Neural cell (in vitro differentiated cells): ENCODE data around the gene SPRR2D. TPM values are rescaled to one million over a fixed set of nuclear protein-coding genes. Genes with fewer than 3 reads are reported as not detected.

Source experiments
- H2AFZ ChIP-seq: fragments of 200-600, 300-800 bp; sonication (generic), shearing (Covaris generic); 2 replicates; pipeline ENCODE4 v1.6.0; 2014; ENCODE audit warnings: low read depth, mild to moderate bottlenecking, antibody characterized with exemption, low read length, moderate library complexity
- H3F3A ChIP-seq: fragments of 200-600 bp; shearing (Covaris generic); 2 replicates; pipeline ENCODE4 v1.6.1; 2016; ENCODE audit warnings: mild to moderate bottlenecking, moderate library complexity, mixed read lengths, antibody characterized with exemption, low read length; ENCODE audit not compliant: insufficient read depth, poor library complexity, severe bottlenecking
- H3K27ac ChIP-seq: fragments of 200-600, 300-800 bp; sonication (generic), shearing (Covaris generic); 2 replicates; pipeline ENCODE4 v1.5.1; 2014; ENCODE audit warnings: mild to moderate bottlenecking, low read length, moderate library complexity
- H3K27me3 ChIP-seq: fragments of 300-800, 200-600 bp; sonication (generic), shearing (Covaris generic); 2 replicates; pipeline ENCODE4 v1.6.0; 2014; ENCODE audit warnings: mild to moderate bottlenecking, low read depth, low read length, moderate library complexity; ENCODE audit not compliant: insufficient read depth
- H3K36me3 ChIP-seq: fragments of 300-800, 200-600 bp; sonication (generic), shearing (Covaris generic); 2 replicates; pipeline ENCODE4 v1.5.1; 2014; ENCODE audit warnings: mild to moderate bottlenecking, antibody characterized with exemption, low read length, moderate library complexity; ENCODE audit not compliant: insufficient read depth
- H3K4me2 ChIP-seq: fragments of 300-800, 200-600 bp; sonication (generic), shearing (Covaris generic); 2 replicates; pipeline ENCODE4 v1.6.0; 2014; ENCODE audit warnings: mild to moderate bottlenecking, low read length
- H3K4me3 ChIP-seq: fragments of 300-800, 200-600 bp; sonication (generic), shearing (Covaris generic); 2 replicates; pipeline ENCODE4 v1.5.1; 2014; ENCODE audit warnings: mild to moderate bottlenecking, low read length, moderate library complexity
- H3K79me2 ChIP-seq: fragments of 200-600 bp; shearing (Covaris generic); replicated peaks from 2 replicates; pipeline ENCODE4 v1.6.0; 2014; ENCODE audit warnings: mild to moderate bottlenecking, low read length, moderate library complexity; ENCODE audit not compliant: insufficient read depth
- H3K9ac ChIP-seq: fragments of 300-800, 200-600 bp; sonication (generic), shearing (Covaris generic); 2 replicates; pipeline ENCODE4 v1.6.1; 2016; ENCODE audit warnings: mild to moderate bottlenecking, low read length, mixed read lengths
- H3K9me2 ChIP-seq: fragments of 200-600 bp; shearing (Covaris generic); 2 replicates; pipeline ENCODE4 v1.6.1; 2016; ENCODE audit warnings: mild to moderate bottlenecking, low read length, mixed read lengths; ENCODE audit not compliant: insufficient read depth
- H3K9me3 ChIP-seq: fragments of 200-600, 300-800 bp; sonication (generic), shearing (Covaris generic); 2 replicates; pipeline ENCODE4 v1.6.1; 2016; ENCODE audit warnings: mild to moderate bottlenecking, mixed run types, low read length, moderate library complexity, mixed read lengths
- H4K20me1 ChIP-seq: fragments of 200-600 bp; shearing (Covaris generic); 2 replicates; pipeline ENCODE4 v1.6.1; 2016; ENCODE audit warnings: mild to moderate bottlenecking, mixed run types; ENCODE audit not compliant: insufficient read depth
- CTCF ChIP-seq: fragments of 450-650 bp; IDR thresholded peaks from 2 replicates; pipeline ENCODE4 v1.5.1; 2014; ENCODE audit warnings: antibody characterized with exemption, mild to moderate bottlenecking, moderate library complexity; ENCODE audit not compliant: poor library complexity, severe bottlenecking
- EP300 ChIP-seq: fragments of 450-650 bp; conservative IDR thresholded peaks from 2 replicates; pipeline ENCODE4 v1.6.1; 2014; ENCODE audit warnings: antibody characterized with exemption, mild to moderate bottlenecking, moderate library complexity; ENCODE audit not compliant: poor library complexity, severe bottlenecking
- EZH2 ChIP-seq: fragments of 200-600, 300-800 bp; shearing (Covaris generic), sonication (generic); IDR thresholded peaks from 2 replicates; pipeline ENCODE4 v1.6.1; 2014; ENCODE audit warnings: antibody characterized with exemption, low read length, borderline replicate concordance, mild to moderate bottlenecking; ENCODE audit not compliant: insufficient read depth, poor library complexity, severe bottlenecking
- MXI1 ChIP-seq: fragments of 450-650 bp; conservative IDR thresholded peaks from 2 replicates; pipeline ENCODE4 v1.6.1; 2014; ENCODE audit warnings: antibody characterized with exemption, mild to moderate bottlenecking; ENCODE audit not compliant: poor library complexity, severe bottlenecking
- POLR2AphosphoS5 ChIP-seq: IDR thresholded peaks from 2 replicates; pipeline ENCODE4 v1.6.1; 2012
- RAD21 ChIP-seq: fragments of 450-650 bp; conservative IDR thresholded peaks from 2 replicates; pipeline ENCODE4 v1.6.1; 2014; ENCODE audit warnings: antibody characterized with exemption, mild to moderate bottlenecking, moderate library complexity
- REST ChIP-seq: IDR thresholded peaks from 2 replicates; pipeline ENCODE4 v1.6.1; 2012; ENCODE audit warnings: borderline replicate concordance
- SMC3 ChIP-seq: fragments of 450-650 bp; conservative IDR thresholded peaks from 2 replicates; pipeline ENCODE4 v1.6.1; 2014; ENCODE audit warnings: antibody characterized with exemption, mild to moderate bottlenecking, moderate library complexity; ENCODE audit not compliant: poor library complexity
- TAF1 ChIP-seq: IDR thresholded peaks from 2 replicates; pipeline ENCODE4 v1.6.1; 2012; ENCODE audit warnings: low read depth
- polyA plus RNA-seq: library from polyadenylated mRNA; depleted of rRNA; stranded (reverse); fragments of >200 nt; gene quantifications from 2 replicates; pipeline ENCODE4 v1.2.3, GENCODE V29; 2014

SPRR2D gene
- polyA plus RNA-seq, 1 donor from 2014 or later = not detected

- Histone ChIP-seq H3K9me2 (no peaks in the 10 kb centered on the region), H3K4me2 (no peak overlapping the region), H4K20me1 (no peaks in the 10 kb centered on the region), H2AFZ (no peak overlapping the region), H3K4me3 (no peak overlapping the region), H3K9ac (no peak overlapping the region), H3F3A (no peaks in the 10 kb centered on the region), H3K27ac (no peak overlapping the region), H3K79me2 (no peaks in the 10 kb centered on the region), H3K27me3 (no peaks in the 10 kb centered on the region), H3K36me3 (no peaks in the 10 kb centered on the region), H3K9me3 (no peaks in the 10 kb centered on the region)
- TF ChIP-seq SMC3 (no peak), EZH2 (no peak), REST (no peak), RAD21 (no peak), CTCF (no peak), EP300 (no peak), TAF1 (no peak), POLR2AphosphoS5 (no peak), MXI1 (no peak)
Observed at GRCh38 chr1:153058826-153059784, 18.2 kb upstream of the SPRR2D start.

- Histone ChIP-seq H4K20me1 (no peaks in the 10 kb centered on the region), H3K4me2 (no peak overlapping the region), H2AFZ (no peak overlapping the region), H3K27ac (no peak overlapping the region), H3K4me3 (no peak overlapping the region), H3K9me3 (no peaks in the 10 kb centered on the region), H3K27me3 (no peaks in the 10 kb centered on the region), H3K9ac (no peak overlapping the region), H3K79me2 (no peaks in the 10 kb centered on the region), H3F3A (no peaks in the 10 kb centered on the region), H3K9me2 (no peaks in the 10 kb centered on the region), H3K36me3 (no peaks in the 10 kb centered on the region)
- TF ChIP-seq POLR2AphosphoS5 (no peak), EZH2 (no peak), TAF1 (no peak), SMC3 (no peak), CTCF (no peak), MXI1 (no peak), RAD21 (no peak), REST (no peak), EP300 (no peak)
Observed at GRCh38 chr1:153058154-153058553, 17.2 kb upstream of the SPRR2D start.
